Natural killer cell treated with Interleukin-12 subunit alpha and Interleukin-12 subunit beta and Interleukin-15 and Interleukin-18, amount 100 ng/mL, for 72 hours (primary cell): ENCODE measurements around the gene LYRM2. TPM values are rescaled to one million over a fixed set of nuclear protein-coding genes. Genes with fewer than 3 reads are reported as not detected.

Experiments
- ATAC-seq, 2 donors: fragments of 150-1000 bp; cut with Tn5 transposase in 1 of 2; sonication (Bioruptor Pico), chemical (Tn5 transposase) in 1 of 2; 2 replicates each; pipeline ENCODE4 v1.10.0; 2021
- DNase-seq: peaks from one replicate; pipeline ENCODE4 v3.0.0; 2022; ENCODE audit warnings: low spot score
- H3K27ac Mint-ChIP-seq, 2 donors: 1 replicate in 1 of 2; 2 replicates in 1 of 2; pipeline ENCODE4 v1.8.0; 2022; ENCODE audit warnings: mixed read lengths in 2 of 2, mild to moderate bottlenecking in 1 of 2, moderate library complexity in 1 of 2
- H3K27me3 Mint-ChIP-seq, 2 donors: 1 replicate in 1 of 2; 2 replicates in 1 of 2; pipeline ENCODE4 v1.8.0; 2022; ENCODE audit warnings: mixed read lengths in 2 of 2
- H3K36me3 Mint-ChIP-seq: one replicate; pipeline ENCODE4 v1.8.0; 2022; ENCODE audit warnings: mixed read lengths
- H3K4me1 Mint-ChIP-seq, 2 donors: 1 replicate in 1 of 2; 2 replicates in 1 of 2; pipeline ENCODE4 v1.8.0; 2022; ENCODE audit warnings: low read depth in 2 of 2, mixed read lengths in 2 of 2, mild to moderate bottlenecking in 1 of 2
- H3K4me3 Mint-ChIP-seq: one replicate; pipeline ENCODE4 v1.8.0; 2022; ENCODE audit warnings: mixed read lengths
- H3K9me3 Mint-ChIP-seq: 2 replicates; pipeline ENCODE4 v1.8.0; 2022; ENCODE audit warnings: mixed read lengths
- total RNA-seq, 2 donors: library from RNA; stranded (reverse); gene quantifications; one replicate each; pipeline ENCODE4 v1.2.3, GENCODE V29; 2022

LYRM2 gene
- total RNA-seq, 2 donors from 2014 or later = 25.4 to 29.5 TPM

DNA sequence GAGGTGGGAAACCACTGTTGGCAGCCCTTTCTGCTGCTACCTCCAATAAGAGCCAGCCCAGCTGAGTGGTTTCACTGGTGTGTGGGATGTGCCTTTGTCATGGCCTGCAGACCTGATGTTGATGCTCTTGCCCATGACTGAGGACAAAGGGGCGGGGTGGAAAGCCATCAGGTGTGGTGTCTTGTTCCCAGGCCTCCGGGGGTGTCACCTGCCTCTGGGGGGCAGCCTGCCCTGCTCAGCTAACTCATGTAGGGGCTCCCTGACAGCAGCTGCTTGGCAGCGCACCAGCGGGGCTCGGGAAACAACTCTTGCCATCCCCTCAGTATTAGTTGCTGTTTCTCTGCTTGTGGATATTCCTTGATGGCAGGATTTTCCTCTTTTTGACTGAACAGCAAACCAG is 91.3 kb downstream of the LYRM2 start:
- H3K27ac Mint-ChIP-seq = no peak overlapping the region
- H3K27me3 Mint-ChIP-seq = peaks cover 6 to 7% of the 10 kb centered on the region in 2 donors
- peaks cover 0 to 3% of the 10 kb centered on the region in 2 donors for H3K4me1 Mint-ChIP-seq
- H3K36me3 Mint-ChIP-seq = no peaks in the 10 kb centered on the region
- no peak overlapping the region for H3K4me3 Mint-ChIP-seq
- no peaks in the 10 kb centered on the region for H3K9me3 Mint-ChIP-seq
- DNase-seq (no peak), ATAC-seq (no peak)

DNA sequence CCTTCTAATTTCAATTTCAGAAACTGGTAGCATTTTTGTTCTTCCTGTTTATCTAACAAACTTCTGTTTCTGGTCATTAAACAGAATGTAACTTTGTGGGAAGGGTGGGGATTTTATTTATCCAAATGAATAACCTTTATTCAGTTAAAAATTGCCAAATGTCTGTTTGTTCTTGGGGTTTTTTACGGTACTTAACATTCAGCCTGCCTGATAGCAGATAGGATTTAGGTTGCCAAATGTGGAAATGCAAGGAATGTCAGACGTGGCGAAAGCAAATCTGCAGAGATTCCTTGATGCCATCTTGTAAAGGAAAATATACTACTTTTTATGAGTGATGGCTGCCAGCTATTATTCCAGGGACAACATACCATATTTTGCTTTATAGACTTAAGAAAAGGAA is 95.7 kb downstream of the LYRM2 start:
- Mint-ChIP-seq H3K4me3 (no peak overlapping the region), H3K27ac (no peak overlapping the region), H3K27me3 (peaks cover 9 to 12% of the 10 kb centered on the region in 2 donors), H3K36me3 (no peaks in the 10 kb centered on the region), H3K9me3 (no peaks in the 10 kb centered on the region), H3K4me1 (peaks cover 0 to 3% of the 10 kb centered on the region in 2 donors)
- no peak for ATAC-seq
- no peak for DNase-seq

DNA sequence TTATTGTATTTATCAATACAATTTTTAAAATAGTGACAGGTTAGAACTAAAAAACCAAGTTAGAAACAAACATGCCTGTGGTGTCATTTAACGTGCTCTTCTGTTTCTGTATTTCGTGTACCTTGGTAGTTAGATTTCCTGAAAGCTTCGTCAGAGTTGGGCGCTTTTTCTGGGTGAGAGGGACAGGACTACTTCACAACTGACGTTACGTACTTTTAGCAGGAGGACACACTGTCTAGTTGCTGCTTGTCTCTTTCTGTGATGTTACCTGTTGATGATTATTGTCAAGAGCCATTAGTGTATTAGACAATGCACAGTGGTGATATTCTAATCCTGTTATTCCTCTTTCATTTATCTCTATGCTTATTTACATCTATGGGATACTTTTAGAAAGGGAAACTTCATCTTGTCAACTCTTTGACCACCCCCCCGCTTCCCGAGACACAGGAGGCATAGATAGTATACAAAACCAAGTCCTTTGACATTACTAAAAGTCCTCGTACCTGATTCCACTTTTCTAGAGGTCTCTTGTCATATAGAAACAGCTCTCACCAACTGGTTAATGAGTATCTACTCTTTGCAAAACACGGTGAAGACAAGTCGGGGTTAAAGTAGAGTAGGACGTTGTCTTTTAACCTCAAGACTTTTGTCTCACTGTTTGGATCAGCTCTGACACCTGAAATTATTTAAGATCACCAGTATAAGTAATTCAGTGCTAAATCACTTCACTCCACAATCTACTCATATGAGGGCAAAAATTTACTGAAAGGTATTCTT is 96.3 kb downstream of the LYRM2 start:
- Mint-ChIP-seq H3K27me3 (peaks cover 9 to 12% of the 10 kb centered on the region in 2 donors), H3K36me3 (no peaks in the 10 kb centered on the region), H3K4me1 (peaks cover 0 to 3% of the 10 kb centered on the region in 2 donors), H3K4me3 (no peak overlapping the region), H3K27ac (no peak overlapping the region), H3K9me3 (no peaks in the 10 kb centered on the region)
- no peak for DNase-seq
- ATAC-seq = no peak

DNA sequence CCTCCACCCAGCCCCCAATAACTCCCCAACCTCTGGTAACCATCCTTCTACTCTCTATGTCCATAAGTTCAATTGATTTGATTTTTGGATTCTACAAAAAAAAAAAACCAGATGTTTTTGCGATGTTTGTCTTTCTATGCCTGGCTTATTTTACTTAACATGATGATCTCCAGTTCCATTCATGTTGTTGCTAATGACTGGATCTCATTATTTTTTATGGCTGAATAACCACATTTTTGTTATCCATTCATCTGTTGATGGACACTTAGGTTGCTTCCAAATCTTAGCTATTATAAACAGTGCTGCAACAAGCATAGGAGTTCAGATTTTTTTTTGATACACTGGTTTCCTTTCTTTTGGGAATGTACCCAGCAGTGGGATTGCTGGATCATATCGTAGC is 98.8 kb downstream of the LYRM2 start:
- H3K4me3 Mint-ChIP-seq = no peak overlapping the region
- DNase-seq = no peak
- no peaks in the 10 kb centered on the region for H3K9me3 Mint-ChIP-seq
- H3K4me1 Mint-ChIP-seq = no peaks in the 10 kb centered on the region
- peaks cover 9 to 12% of the 10 kb centered on the region in 2 donors for H3K27me3 Mint-ChIP-seq
- no peaks in the 10 kb centered on the region for H3K36me3 Mint-ChIP-seq
- no peak for ATAC-seq
- no peak overlapping the region for H3K27ac Mint-ChIP-seq

DNA sequence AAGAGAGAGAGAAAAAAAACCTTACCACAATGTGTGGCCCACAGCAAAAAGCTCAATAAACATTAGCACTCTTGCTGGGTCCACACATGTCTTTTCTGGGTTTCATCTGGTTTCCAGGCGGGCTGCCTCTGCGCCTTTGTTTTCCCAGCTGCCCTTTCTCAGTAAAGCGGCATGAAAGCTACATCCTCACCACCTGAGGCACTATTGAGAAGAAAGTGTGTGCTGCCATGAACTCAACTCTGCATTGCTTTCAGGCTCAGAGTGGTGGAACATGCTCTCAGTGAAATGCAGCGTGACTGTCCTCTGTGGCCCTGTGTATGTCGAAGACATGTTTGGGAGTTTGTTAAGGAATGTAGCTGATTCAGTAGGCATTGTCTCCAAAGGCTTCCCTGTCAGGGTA is 102.3 kb downstream of the LYRM2 start:
- H3K4me1 Mint-ChIP-seq = no peaks in the 10 kb centered on the region
- H3K27ac Mint-ChIP-seq = no peak overlapping the region
- no peaks in the 10 kb centered on the region for H3K9me3 Mint-ChIP-seq
- no peaks in the 10 kb centered on the region for H3K36me3 Mint-ChIP-seq
- no peak for DNase-seq
- peaks cover 7% of the 10 kb centered on the region in 2 donors for H3K27me3 Mint-ChIP-seq
- no peak for ATAC-seq
- no peak overlapping the region for H3K4me3 Mint-ChIP-seq

DNA sequence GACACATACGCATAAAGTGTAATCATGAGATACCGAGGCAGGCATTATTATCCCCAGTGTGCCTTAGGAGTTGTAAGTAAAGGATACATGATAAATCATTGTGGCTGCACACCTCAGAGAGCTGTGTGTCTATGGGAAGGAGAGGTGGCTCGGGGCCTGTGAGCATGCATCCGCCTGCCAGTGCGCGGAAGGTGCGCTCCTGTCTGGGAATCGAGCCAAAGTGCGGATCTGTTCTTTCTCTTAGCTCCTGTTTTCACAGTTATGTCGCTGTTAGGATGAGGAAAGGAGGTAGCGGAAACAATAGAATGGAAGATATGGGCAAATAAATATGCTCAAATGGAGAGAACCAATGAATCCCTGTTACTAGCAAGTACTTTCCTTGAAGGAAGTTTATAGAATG is 107.6 kb downstream of the LYRM2 start:
- ATAC-seq = no peak
- no peak overlapping the region for H3K27ac Mint-ChIP-seq

DNA sequence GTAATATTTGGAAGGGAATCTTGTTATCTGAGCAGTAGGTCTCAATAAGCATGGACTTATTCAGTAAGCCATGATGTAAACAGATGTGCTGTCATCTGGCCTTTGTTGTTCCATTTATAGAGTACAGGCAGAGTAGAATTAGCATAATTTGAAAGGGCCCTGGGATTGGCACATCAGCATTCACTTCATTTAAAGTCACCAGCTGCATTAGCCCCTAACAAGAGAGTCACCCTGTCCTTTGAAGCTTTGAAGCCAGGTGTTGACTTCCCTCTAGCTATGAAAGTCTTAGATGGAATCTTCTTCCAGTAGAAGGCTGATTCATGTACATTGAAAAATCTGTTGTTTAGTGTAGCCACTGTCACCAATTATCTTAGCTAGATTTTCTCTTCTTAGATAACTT is 109.7 kb downstream of the LYRM2 start:
- DNase-seq = no peak
- H3K27me3 Mint-ChIP-seq = peaks cover 0 to 2% of the 10 kb centered on the region in 2 donors
- H3K9me3 Mint-ChIP-seq = no peaks in the 10 kb centered on the region
- H3K36me3 Mint-ChIP-seq = no peaks in the 10 kb centered on the region
- no peaks in the 10 kb centered on the region for H3K4me1 Mint-ChIP-seq
- no peak overlapping the region for H3K4me3 Mint-ChIP-seq
- no peak for ATAC-seq
- H3K27ac Mint-ChIP-seq = no peak overlapping the region

More for the DNA sequence above, 107.6 kb downstream of the LYRM2 start:
- Mint-ChIP-seq H3K36me3 (no peaks in the 10 kb centered on the region), H3K4me1 (no peaks in the 10 kb centered on the region), H3K27me3 (peaks cover 0 to 2% of the 10 kb centered on the region in 2 donors), H3K9me3 (no peaks in the 10 kb centered on the region), H3K4me3 (no peak overlapping the region)
- DNase-seq = no peak

DNA sequence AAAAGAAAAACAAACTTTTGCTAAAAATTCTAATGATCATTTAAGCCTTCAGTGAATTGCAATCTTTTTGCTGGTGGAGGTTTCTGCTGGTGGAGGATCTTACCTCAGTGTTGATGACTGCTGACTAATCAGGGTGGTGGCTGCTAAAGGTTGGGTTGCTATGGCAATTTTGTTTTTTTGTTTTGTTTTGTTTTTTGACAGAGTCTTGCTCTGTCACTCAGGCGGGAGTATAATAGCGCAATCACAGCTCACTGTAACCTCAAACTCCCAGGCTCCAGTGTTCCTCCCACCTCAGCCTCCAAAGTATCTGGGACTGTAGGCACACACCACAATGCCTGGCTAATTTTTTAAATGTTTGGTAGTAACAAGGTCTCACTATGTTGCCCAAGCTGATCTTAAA is 110.9 kb downstream of the LYRM2 start:
- Mint-ChIP-seq H3K36me3 (no peaks in the 10 kb centered on the region), H3K27me3 (no peaks in the 10 kb centered on the region), H3K4me1 (no peaks in the 10 kb centered on the region), H3K27ac (no peak overlapping the region), H3K4me3 (no peak overlapping the region), H3K9me3 (no peaks in the 10 kb centered on the region)
- ATAC-seq (no peak), DNase-seq (no peak)

DNA sequence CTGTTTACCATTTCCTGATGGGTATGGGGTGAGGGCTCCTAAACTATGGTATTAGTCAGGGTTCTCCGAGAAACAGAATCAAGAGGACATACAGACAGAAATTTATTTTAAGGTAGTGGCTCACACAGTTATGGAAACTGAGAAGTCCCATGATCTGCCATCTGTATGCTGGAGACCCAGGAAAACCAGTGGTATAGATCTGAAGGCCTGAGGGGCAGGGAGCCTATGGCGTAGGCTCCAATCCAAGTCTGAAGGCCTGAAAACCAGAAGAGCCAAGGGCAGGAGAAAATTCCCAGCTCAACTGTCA is 112.0 kb downstream of the LYRM2 start:
- ATAC-seq (no peak), DNase-seq (no peak)
- Mint-ChIP-seq H3K4me1 (no peaks in the 10 kb centered on the region), H3K27ac (no peak overlapping the region), H3K9me3 (no peaks in the 10 kb centered on the region), H3K36me3 (no peaks in the 10 kb centered on the region), H3K4me3 (no peak overlapping the region), H3K27me3 (no peaks in the 10 kb centered on the region)

DNA sequence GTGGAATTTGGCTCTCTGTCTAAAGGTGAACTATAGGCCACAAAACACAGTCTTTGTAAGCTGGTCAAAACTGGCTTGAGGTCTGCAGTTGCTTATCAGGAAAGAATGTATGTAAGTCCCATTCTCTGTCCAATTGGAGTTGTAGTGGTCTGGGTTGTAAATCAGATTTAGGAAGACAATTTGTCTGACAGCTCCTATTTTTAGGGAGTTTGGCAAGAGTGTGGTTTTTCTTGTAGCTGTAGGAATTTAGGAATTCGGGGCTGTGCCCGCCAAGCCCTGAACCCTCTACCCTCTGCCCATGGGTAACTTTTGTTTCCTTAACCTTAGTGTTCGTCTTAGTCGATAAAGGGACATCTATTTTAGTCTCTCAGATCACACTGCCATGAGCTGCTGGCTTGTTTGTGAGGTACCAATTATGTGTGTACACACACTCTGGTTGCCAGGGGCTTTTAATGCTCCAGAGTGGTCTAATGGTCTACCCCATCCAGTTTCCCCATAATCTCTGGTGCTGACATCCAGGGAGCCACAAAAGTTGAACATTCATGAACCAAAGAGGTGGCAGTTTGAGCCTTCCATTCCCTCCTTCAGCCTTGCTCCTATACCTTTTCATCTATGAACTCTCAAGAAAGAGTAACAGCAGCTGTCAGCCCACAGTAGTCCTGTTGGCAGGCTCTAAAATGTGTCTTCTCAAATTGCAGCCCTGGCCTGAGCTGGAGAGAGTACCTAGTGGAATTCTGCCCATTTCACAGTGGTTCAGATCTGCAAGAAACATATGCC is 112.6 kb downstream of the LYRM2 start:
- no peaks in the 10 kb centered on the region for H3K9me3 Mint-ChIP-seq
- no peak for ATAC-seq

DNA sequence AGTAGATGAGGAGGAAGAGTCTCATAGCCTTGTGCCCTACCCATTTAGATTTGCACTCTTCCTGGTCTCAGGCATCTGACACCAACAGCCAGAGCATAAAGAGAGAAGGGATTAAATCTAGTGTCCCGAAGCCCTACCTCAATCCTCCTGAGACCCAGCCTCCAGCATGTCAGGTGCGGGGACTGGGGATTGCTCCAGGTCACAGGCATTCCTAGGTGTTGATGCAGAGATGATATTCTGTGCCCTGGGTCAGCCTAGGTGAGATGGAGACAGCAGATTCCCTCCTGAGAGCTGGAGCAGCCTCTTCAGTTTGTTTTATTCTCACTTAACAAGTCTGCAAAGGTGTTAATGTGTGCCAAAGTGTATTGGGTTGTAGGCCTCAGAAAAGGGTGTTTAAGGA is 115.8 kb downstream of the LYRM2 start:
- H3K4me3 Mint-ChIP-seq = no peak overlapping the region
- no peaks in the 10 kb centered on the region for H3K27me3 Mint-ChIP-seq
- no peaks in the 10 kb centered on the region for H3K4me1 Mint-ChIP-seq
- no peaks in the 10 kb centered on the region for H3K9me3 Mint-ChIP-seq
- no peak overlapping the region for H3K27ac Mint-ChIP-seq
- H3K36me3 Mint-ChIP-seq = no peaks in the 10 kb centered on the region
- DNase-seq (no peak), ATAC-seq (no peak)

More for the DNA sequence above, 112.6 kb downstream of the LYRM2 start:
- no peaks in the 10 kb centered on the region for H3K27me3 Mint-ChIP-seq
- no peak overlapping the region for H3K4me3 Mint-ChIP-seq
- H3K36me3 Mint-ChIP-seq = no peaks in the 10 kb centered on the region
- no peak overlapping the region for H3K27ac Mint-ChIP-seq
- H3K4me1 Mint-ChIP-seq = no peaks in the 10 kb centered on the region
- DNase-seq = no peak

DNA sequence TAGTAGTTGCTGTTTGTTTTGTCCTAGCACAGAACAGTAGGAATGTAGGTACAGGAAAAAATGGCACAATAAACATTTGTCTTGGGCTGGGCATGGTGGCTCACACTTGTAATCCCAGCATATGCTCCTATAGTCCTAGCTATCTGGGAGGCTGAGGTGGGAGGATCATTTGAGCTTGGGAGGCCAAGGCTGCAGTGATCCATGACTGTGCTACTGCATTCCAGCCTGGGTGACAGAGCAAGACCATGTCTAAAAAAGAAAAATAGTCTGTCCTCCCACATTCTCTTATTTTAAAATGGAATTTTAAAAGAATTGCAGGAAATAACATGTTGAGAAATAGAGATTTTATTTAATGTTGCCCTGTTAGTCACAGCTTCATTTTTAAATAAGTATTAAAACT is 117.8 kb downstream of the LYRM2 start:
- no peaks in the 10 kb centered on the region for H3K4me1 Mint-ChIP-seq
- ATAC-seq (no peak), DNase-seq (no peak)
- H3K4me3 Mint-ChIP-seq = no peak overlapping the region
- H3K9me3 Mint-ChIP-seq = no peaks in the 10 kb centered on the region
- no peaks in the 10 kb centered on the region for H3K36me3 Mint-ChIP-seq
- no peak overlapping the region for H3K27ac Mint-ChIP-seq
- H3K27me3 Mint-ChIP-seq = no peaks in the 10 kb centered on the region

DNA sequence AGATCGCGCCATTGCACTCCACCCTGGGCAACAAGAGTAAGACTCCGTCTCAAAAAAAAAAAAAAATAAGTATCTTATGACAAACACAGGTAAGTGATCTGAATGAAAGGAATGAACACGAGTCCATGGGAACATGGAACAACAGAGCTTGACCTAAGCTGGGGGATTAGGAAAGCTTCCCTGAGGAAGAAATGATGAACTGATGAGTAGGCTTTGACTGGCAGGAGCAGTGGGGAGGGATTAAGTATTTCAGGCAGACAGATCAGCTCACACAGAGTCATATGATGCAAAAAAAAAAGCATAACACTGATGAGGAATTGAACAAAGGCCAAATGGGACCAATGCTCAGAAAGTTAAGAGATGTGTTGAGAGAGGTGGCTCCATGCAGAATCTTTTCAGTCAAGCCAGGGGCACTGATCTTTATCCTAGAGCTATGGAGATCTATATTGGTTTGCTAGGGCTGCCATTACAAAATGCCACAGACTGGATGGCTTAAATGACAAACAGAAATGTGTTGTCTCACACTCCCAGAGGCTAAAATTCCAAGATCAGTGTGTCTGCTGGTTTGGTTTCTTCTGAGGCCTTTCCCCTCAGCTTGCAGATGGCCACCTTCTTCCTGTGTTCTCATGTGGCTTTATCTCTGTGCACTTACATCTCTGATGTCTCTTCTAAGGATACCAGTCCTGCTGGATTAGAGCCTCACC is 120.0 kb downstream of the LYRM2 start:
- Mint-ChIP-seq H3K9me3 (no peaks in the 10 kb centered on the region), H3K27me3 (no peaks in the 10 kb centered on the region), H3K27ac (no peak overlapping the region), H3K4me3 (no peak overlapping the region), H3K36me3 (no peaks in the 10 kb centered on the region), H3K4me1 (no peaks in the 10 kb centered on the region)
- ATAC-seq (no peak), DNase-seq (no peak)
